HepG2 (cell line): ENCODE measurements around the gene TBCD.

ENCODE experiments used
- NFIC ChIP-seq: IDR thresholded peaks from 2 replicates; pipeline ENCODE4 v1.6.1; 2012; ENCODE audit warnings: mild to moderate bottlenecking, low read length, inconsistent platforms
- ZNF431 ChIP-seq: sonication (generic); formaldehyde crosslinking; IDR thresholded peaks from 2 replicates; pipeline ENCODE4 v1.9.0; 2022; ENCODE audit warnings: missing genetic modification reagents, low read depth, mild to moderate bottlenecking, borderline replicate concordance

DNA sequence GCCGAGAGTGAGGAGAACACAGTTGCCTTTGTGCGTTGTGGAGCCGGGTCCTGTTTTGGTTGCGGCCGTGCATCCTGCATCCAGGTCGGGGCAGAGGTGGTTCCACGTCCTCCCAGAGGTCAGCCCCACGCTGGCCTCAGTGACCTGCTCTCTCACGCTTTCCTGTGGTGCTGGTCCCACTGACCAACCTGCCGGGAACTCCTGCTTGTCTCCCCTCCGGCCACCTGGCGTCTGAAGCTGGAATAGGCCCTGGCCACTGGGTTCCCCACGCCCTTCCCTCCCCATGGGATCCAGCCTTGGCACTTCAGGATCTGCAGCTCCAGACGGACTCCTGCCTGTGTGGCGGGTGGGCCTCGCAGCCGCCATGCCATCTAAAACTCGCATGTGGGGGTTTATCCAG lies 173.5 kb downstream of the TBCD start:
- TF ChIP-seq ZNF431 (no peak), NFIC (no peak)
